Measurements from ENCODE around the gene VPS16.

DNA sequence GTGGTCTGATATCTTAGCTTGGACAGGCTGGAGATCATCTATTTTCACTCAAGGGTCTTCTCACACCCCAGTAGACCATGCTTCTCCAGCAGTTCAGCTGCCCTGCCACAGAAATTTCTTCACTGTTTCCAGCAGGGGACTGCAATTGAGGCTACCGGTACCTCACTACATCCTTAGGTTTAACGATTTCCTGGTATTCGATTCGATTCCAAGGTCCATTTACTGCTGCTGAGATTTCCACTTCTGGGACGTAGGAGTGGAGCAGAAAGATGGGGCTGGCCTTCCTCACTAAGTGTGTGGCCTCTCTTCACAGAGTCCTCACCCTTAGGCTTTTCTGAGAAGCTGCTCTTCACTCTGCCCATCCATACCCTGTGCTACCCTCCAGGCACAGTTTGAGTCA is 6.2 kb downstream of the VPS16 start:
- TF ChIP-seq POLR2A (IDR thresholded peaks at IDR 0.05): no peak
- TF ChIP-seq, protein P1, sequence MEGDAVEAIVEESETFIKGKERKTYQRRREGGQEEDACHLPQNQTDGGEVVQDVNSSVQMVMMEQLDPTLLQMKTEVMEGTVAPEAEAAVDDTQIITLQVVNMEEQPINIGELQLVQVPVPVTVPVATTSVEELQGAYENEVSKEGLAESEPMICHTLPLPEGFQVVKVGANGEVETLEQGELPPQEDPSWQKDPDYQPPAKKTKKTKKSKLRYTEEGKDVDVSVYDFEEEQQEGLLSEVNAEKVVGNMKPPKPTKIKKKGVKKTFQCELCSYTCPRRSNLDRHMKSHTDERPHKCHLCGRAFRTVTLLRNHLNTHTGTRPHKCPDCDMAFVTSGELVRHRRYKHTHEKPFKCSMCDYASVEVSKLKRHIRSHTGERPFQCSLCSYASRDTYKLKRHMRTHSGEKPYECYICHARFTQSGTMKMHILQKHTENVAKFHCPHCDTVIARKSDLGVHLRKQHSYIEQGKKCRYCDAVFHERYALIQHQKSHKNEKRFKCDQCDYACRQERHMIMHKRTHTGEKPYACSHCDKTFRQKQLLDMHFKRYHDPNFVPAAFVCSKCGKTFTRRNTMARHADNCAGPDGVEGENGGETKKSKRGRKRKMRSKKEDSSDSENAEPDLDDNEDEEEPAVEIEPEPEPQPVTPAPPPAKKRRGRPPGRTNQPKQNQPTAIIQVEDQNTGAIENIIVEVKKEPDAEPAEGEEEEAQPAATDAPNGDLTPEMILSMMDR (IDR thresholded peaks at IDR 0.05): no peak

Measured in sigmoid colon (tissue), 3 donors.